ENCODE results near the gene OSBPL10. TPM values are rescaled to one million over a fixed set of nuclear protein-coding genes. Genes with fewer than 3 reads are reported as not detected.

Gene OSBPL10
- total RNA-seq, 1 donor from 2014 or later: 20.1 TPM

- DNase-seq (ENCODE audit: low read depth): no peak
- H3K27me3 ChIP-seq (ENCODE audit: control insufficient read depth, insufficient read depth, low read length): no peaks in the 10 kb centered on the region
- H3K4me3 ChIP-seq (ENCODE audit: low read depth, low read length): no peak overlapping the region
- H3K36me3 ChIP-seq (ENCODE audit: control insufficient read depth, insufficient read depth, low read length): no peaks in the 10 kb centered on the region
- TF ChIP-seq CTCF (IDR thresholded peaks at IDR 0.05; ENCODE audit: insufficient read depth, low read length, poor library complexity, severe bottlenecking): no peak
Observed at GRCh38 chr3:31900583-31900982, 80.5 kb downstream of the OSBPL10 start.

- DNase-seq (ENCODE audit: low read depth): no peak
- TF ChIP-seq CTCF (IDR thresholded peaks at IDR 0.05; ENCODE audit: insufficient read depth, low read length, poor library complexity, severe bottlenecking): no peak
- H3K4me3 ChIP-seq (ENCODE audit: low read depth, low read length): no peak overlapping the region
Observed at GRCh38 chr3:31896648-31897433, 84.2 kb downstream of the OSBPL10 start.

GRCh38 chr3:31896026-31896425, 85.0 kb downstream of the OSBPL10 start:
- TF ChIP-seq CTCF (IDR thresholded peaks at IDR 0.05; ENCODE audit: insufficient read depth, low read length, poor library complexity, severe bottlenecking): no peak
- no peaks in the 10 kb centered on the region for H3K27me3 ChIP-seq (ENCODE audit: control insufficient read depth, insufficient read depth, low read length)
- no peak overlapping the region for H3K4me3 ChIP-seq (ENCODE audit: low read depth, low read length)
- H3K36me3 ChIP-seq (ENCODE audit: control insufficient read depth, insufficient read depth, low read length): no peaks in the 10 kb centered on the region
- no peak for DNase-seq (ENCODE audit: low read depth)

More at GRCh38 chr3:31896648-31897433, 84.2 kb downstream of the OSBPL10 start:
- Histone ChIP-seq H3K36me3 (ENCODE audit: control insufficient read depth, insufficient read depth, low read length) (no peaks in the 10 kb centered on the region), H3K27me3 (ENCODE audit: control insufficient read depth, insufficient read depth, low read length) (no peaks in the 10 kb centered on the region)

- Histone ChIP-seq H3K4me3 (ENCODE audit: low read depth, low read length) (no peak overlapping the region), H3K27me3 (ENCODE audit: control insufficient read depth, insufficient read depth, low read length) (no peaks in the 10 kb centered on the region), H3K36me3 (ENCODE audit: control insufficient read depth, insufficient read depth, low read length) (no peaks in the 10 kb centered on the region)
- no peak for TF ChIP-seq CTCF (IDR thresholded peaks at IDR 0.05; ENCODE audit: insufficient read depth, low read length, poor library complexity, severe bottlenecking)
- no peak for DNase-seq (ENCODE audit: low read depth)
Observed at GRCh38 chr3:31895471-31895870, 85.6 kb downstream of the OSBPL10 start.

GRCh38 chr3:31892916-31893573, 88.0 kb downstream of the OSBPL10 start:
- TF ChIP-seq CTCF (IDR thresholded peaks at IDR 0.05; ENCODE audit: insufficient read depth, low read length, poor library complexity, severe bottlenecking): no peak
- H3K36me3 ChIP-seq (ENCODE audit: control insufficient read depth, insufficient read depth, low read length): no peaks in the 10 kb centered on the region
- H3K27me3 ChIP-seq (ENCODE audit: control insufficient read depth, insufficient read depth, low read length): no peaks in the 10 kb centered on the region
- DNase-seq (ENCODE audit: low read depth): no peak
- H3K4me3 ChIP-seq (ENCODE audit: low read depth, low read length): no peak overlapping the region

Data from kidney epithelial cell (primary cell).